HG03060 (cell line): ENCODE results near the gene MEGF10.

ENCODE experiments used
- ATAC-seq: cut with Tn5 transposase; IDR thresholded peaks from one replicate; pipeline ENCODE4 v1.9.1; 2021; ENCODE audit warnings: low read depth, moderate number of reproducible peaks; ENCODE audit not compliant: unreplicated experiment

MEGF10 gene

GRCh38 chr5:127506616-127507015 is 216.0 kb downstream of the MEGF10 start:
- no peak for ATAC-seq

- ATAC-seq: no peak
Measured at GRCh38 chr5:127508644-127509373, 218.2 kb downstream of the MEGF10 start.
